ENCODE data around the gene B3GNT7. TPM values are rescaled to one million over a fixed set of nuclear protein-coding genes. Genes with fewer than 3 reads are reported as not detected.

The B3GNT7 gene
- polyA plus RNA-seq, 1 experiment = 0.15 TPM

- POLR2A ChIA-PET = no interaction called here
Observed at GRCh38 chr2:231385429-231385828, 10.1 kb upstream of the B3GNT7 start.

GRCh38 chr2:231386446-231386845, 9.1 kb upstream of the B3GNT7 start:
- no peaks in the 10 kb centered on the region for H3K27me3 ChIP-seq (ENCODE audit: control insufficient read depth, insufficient read depth, low read length)
- POLR2A ChIA-PET = no interaction called here
- DNase-seq (ENCODE audit: low read depth) = peak; percentile 56
- H3K36me3 ChIP-seq (ENCODE audit: control insufficient read depth, insufficient read depth, low read length) = no peaks in the 10 kb centered on the region
- no peak for TF ChIP-seq CTCF (IDR thresholded peaks at IDR 0.05; ENCODE audit: insufficient read depth, low read depth, low read length)
- no peak overlapping the region for H3K4me3 ChIP-seq (ENCODE audit: low read depth, low read length)
- CTCF ChIA-PET = no interaction called here

More at GRCh38 chr2:231385429-231385828, 10.1 kb upstream of the B3GNT7 start:
- CTCF ChIA-PET = no interaction called here
- Histone ChIP-seq H3K36me3 (ENCODE audit: control insufficient read depth, insufficient read depth, low read length) (no peaks in the 10 kb centered on the region), H3K4me3 (ENCODE audit: low read depth, low read length) (no peak overlapping the region), H3K27me3 (ENCODE audit: control insufficient read depth, insufficient read depth, low read length) (no peaks in the 10 kb centered on the region)
- DNase-seq (ENCODE audit: low read depth) = no peak
- no peak for TF ChIP-seq CTCF (IDR thresholded peaks at IDR 0.05; ENCODE audit: insufficient read depth, low read depth, low read length)

- ChIA-PET POLR2A (no interaction called here), CTCF (interaction anchor here (1.0 to 1.2 kb wide), 2 partner anchors 12 to 17 kb away, joined by 3 to 5 read pairs; no protein-coding TSS in a partner anchor)
- no peaks in the 10 kb centered on the region for H3K27me3 ChIP-seq (ENCODE audit: control insufficient read depth, insufficient read depth, low read length)
- H3K4me3 ChIP-seq (ENCODE audit: low read depth, low read length) = no peak overlapping the region
- DNase-seq (ENCODE audit: low read depth) = no peak
- H3K36me3 ChIP-seq (ENCODE audit: control insufficient read depth, insufficient read depth, low read length) = no peaks in the 10 kb centered on the region
- TF ChIP-seq CTCF (IDR thresholded peaks at IDR 0.05; ENCODE audit: insufficient read depth, low read depth, low read length) = 0 out of 2 replicates have a peak, but pooled peaks have one; percentile 11
Observed at GRCh38 chr2:231387904-231388724, 7.4 kb upstream of the B3GNT7 start.

- no peak for TF ChIP-seq CTCF (IDR thresholded peaks at IDR 0.05; ENCODE audit: insufficient read depth, low read depth, low read length)
- no peak overlapping the region for H3K4me3 ChIP-seq (ENCODE audit: low read depth, low read length)
- ChIA-PET POLR2A (no interaction called here), CTCF (interaction anchor here (1.0 to 1.6 kb wide), 3 partner anchors 11 to 17 kb away, joined by 3 to 7 read pairs (median 5); no protein-coding TSS in a partner anchor)
- H3K27me3 ChIP-seq (ENCODE audit: control insufficient read depth, insufficient read depth, low read length) = 0 out of 2 replicates have a peak, but pooled peaks cover 2% of the 10 kb centered on the region
- H3K36me3 ChIP-seq (ENCODE audit: control insufficient read depth, insufficient read depth, low read length) = no peaks in the 10 kb centered on the region
- no peak for DNase-seq (ENCODE audit: low read depth)
Observed at GRCh38 chr2:231388725-231389346, 6.7 kb upstream of the B3GNT7 start.

GRCh38 chr2:231390667-231391066, 4.8 kb upstream of the B3GNT7 start:
- no peak for TF ChIP-seq CTCF (IDR thresholded peaks at IDR 0.05; ENCODE audit: insufficient read depth, low read depth, low read length)
- Histone ChIP-seq H3K27me3 (ENCODE audit: control insufficient read depth, insufficient read depth, low read length) (peaks cover 11% of the 10 kb centered on the region), H3K36me3 (ENCODE audit: control insufficient read depth, insufficient read depth, low read length) (no peaks in the 10 kb centered on the region), H3K4me3 (ENCODE audit: low read depth, low read length) (no peak overlapping the region)
- CTCF ChIA-PET = interaction anchor here (1.6 kb wide), 1 partner anchor 15 kb away, joined by 7 read pairs; no protein-coding TSS in a partner anchor
- POLR2A ChIA-PET = no interaction called here
- DNase-seq (ENCODE audit: low read depth) = no peak
